HCT116 (cell line): ENCODE results near the gene KPNA1. TPM values are rescaled to one million over a fixed set of nuclear protein-coding genes. Genes with fewer than 3 reads are reported as not detected.

ENCODE experiments used
- ATAC-seq: fragments of 200-7000 bp; cut with Tn5 transposase; 2 replicates; pipeline ENCODE4 v1.9.1; 2020; ENCODE audit warnings: mild to moderate bottlenecking, moderate library complexity
- BruUV-seq: library from RNA; stranded (reverse); fragments of 400-500 nt; replicated peaks from 2 replicates; lab custom pipeline; 2021; lab: Mats Ljungman, UMichigan
- CTCF ChIA-PET: fragments of 300-600 bp; sonication (Branson Sonifier 250); formaldehyde crosslinking; loops from one replicate; lab custom pipeline; 2021; ENCODE audit warnings: antibody characterized with exemption; lab: Charles Lee
- POLR2A ChIA-PET: fragments of 300-600, 350-600 bp; sonication (Branson Sonifier 250); formaldehyde crosslinking; loops from one replicate; lab custom pipeline; 2021; ENCODE audit warnings: antibody characterized with exemption; lab: Charles Lee
- RAD21 ChIA-PET, 2 experiments: fragments of 300-600 bp; sonication (Branson Sonifier 250); formaldehyde crosslinking; loops; one replicate each; lab custom pipeline; 2023; ENCODE audit warnings: low total read pairs in 2 of 2; ENCODE audit not compliant: uncharacterized antibody in 2 of 2, unreplicated experiment in 2 of 2, low non-redundant PET in 1 of 2; lab: Charles Lee
- DNase-seq: peaks from one replicate; pipeline ENCODE4 v3.0.0-alpha.2; 2010; ENCODE audit warnings: low read depth, low spot score
- H2AFZ ChIP-seq: fragments of 200-600 bp; shearing (Covaris generic), sonication (generic); 2 replicates; pipeline ENCODE4 v1.6.1; 2017; ENCODE audit warnings: low read depth, mixed run types, mixed read lengths, antibody characterized with exemption, low read length; ENCODE audit not compliant: poor library complexity, severe bottlenecking
- H3K27ac ChIP-seq: 2 replicates; pipeline ENCODE4 v1.5.1; 2012; ENCODE audit warnings: low read depth, low read length
- H3K27me3 ChIP-seq: fragments of 200-600 bp; sonication (generic); 2 replicates; pipeline ENCODE4 v1.6.1; 2016; ENCODE audit warnings: mixed run types, low read length, mixed read lengths; ENCODE audit not compliant: insufficient read depth
- H3K36me3 ChIP-seq, 2 experiments: fragments of 200-500 bp in 1 of 2; fragments of 200-600 bp in 1 of 2; sonication (Bioruptor generic) in 1 of 2; sonication (generic) in 1 of 2; 2 replicates each; pipeline versions ENCODE4 v1.5.1 to v1.6.1; 2014 to 2016; ENCODE audit warnings: low read length in 2 of 2, inconsistent platforms in 1 of 2, mixed read lengths in 1 of 2, mixed run types in 1 of 2; ENCODE audit not compliant: insufficient read depth in 2 of 2, control insufficient read depth in 1 of 2
- H3K4me1 ChIP-seq, 2 experiments: fragments of 200-600 bp in 1 of 2; sonication (generic) in 1 of 2; 2 replicates each; pipeline versions ENCODE4 v1.5.1 to v1.6.1; 2012 to 2017; ENCODE audit warnings: low read length in 2 of 2, inconsistent platforms in 1 of 2, mild to moderate bottlenecking in 1 of 2, mixed read lengths in 1 of 2, mixed run types in 1 of 2, moderate library complexity in 1 of 2; ENCODE audit not compliant: insufficient read depth in 2 of 2, control insufficient read depth in 1 of 2
- H3K4me2 ChIP-seq: fragments of 200-600 bp; sonication (generic); 2 replicates; pipeline ENCODE4 v1.6.1; 2017; ENCODE audit warnings: mixed run types, low read length, mixed read lengths
- H3K4me3 ChIP-seq, 2 experiments: fragments of 200-600 bp in 1 of 2; sonication (generic) in 1 of 2; replicated peaks in 1 of 2; 2 replicates each; pipeline ENCODE4 v1.5.1; 2011 to 2016; ENCODE audit warnings: low read length in 2 of 2, control low read depth in 1 of 2, low read depth in 1 of 2, mild to moderate bottlenecking in 1 of 2, mixed read lengths in 1 of 2, mixed run types in 1 of 2
- H3K79me2 ChIP-seq: fragments of 200-600 bp; sonication (generic); 2 replicates; pipeline ENCODE4 v1.6.1; 2017; ENCODE audit warnings: mild to moderate bottlenecking, mixed run types, low read length, moderate library complexity, mixed read lengths; ENCODE audit not compliant: insufficient read depth
- H3K9ac ChIP-seq: fragments of 200-600 bp; sonication (generic); 2 replicates; pipeline ENCODE4 v1.6.1; 2016; ENCODE audit warnings: low read length, mixed read lengths
- H3K9me2 ChIP-seq: fragments of 200-600 bp; sonication (generic), shearing (Covaris generic); 2 replicates; pipeline ENCODE4 v1.6.1; 2017; ENCODE audit warnings: mixed run types, mild to moderate bottlenecking, moderate library complexity; ENCODE audit not compliant: insufficient read depth
- H3K9me3 ChIP-seq, 2 experiments: fragments of 200-500 bp in 1 of 2; fragments of 200-600 bp in 1 of 2; sonication (Bioruptor generic) in 1 of 2; sonication (generic) in 1 of 2; 2 replicates each; pipeline ENCODE4 v1.6.1; 2014 to 2017; ENCODE audit warnings: low read length in 2 of 2, mixed read lengths in 2 of 2, inconsistent platforms in 1 of 2, low read depth in 1 of 2, mild to moderate bottlenecking in 1 of 2, mixed run types in 1 of 2, moderate library complexity in 1 of 2; ENCODE audit not compliant: control insufficient read depth in 1 of 2, insufficient read depth in 1 of 2
- H4K20me1 ChIP-seq: fragments of 200-600 bp; sonication (generic), shearing (Covaris generic); 2 replicates; pipeline ENCODE4 v1.6.1; 2017; ENCODE audit warnings: mixed run types, mild to moderate bottlenecking, moderate library complexity; ENCODE audit not compliant: insufficient read depth
- ATF3 ChIP-seq: IDR thresholded peaks from 2 replicates; pipeline ENCODE4 v1.6.1; 2012
- CEBPB ChIP-seq: IDR thresholded peaks from 2 replicates; pipeline ENCODE4 v1.6.1; 2012; ENCODE audit warnings: low read depth
- EGR1 ChIP-seq: IDR thresholded peaks from 2 replicates; pipeline ENCODE4 v1.6.1; 2012; ENCODE audit warnings: low read depth
- ELF1 ChIP-seq: IDR thresholded peaks from 2 replicates; pipeline ENCODE4 v1.6.1; 2012; ENCODE audit warnings: low read depth, borderline replicate concordance
- EZH2 ChIP-seq: fragments of 200-600 bp; sonication (generic); IDR thresholded peaks from 2 replicates; pipeline ENCODE4 v1.6.1; 2017; ENCODE audit warnings: antibody characterized with exemption, mixed run types
- EZH2phosphoT487 ChIP-seq: fragments of 200-600 bp; IDR thresholded peaks from 2 replicates; pipeline ENCODE4 v1.6.1; 2018; ENCODE audit warnings: antibody characterized with exemption, borderline replicate concordance
- RAD21 ChIP-seq: IDR thresholded peaks from 2 replicates; pipeline ENCODE4 v1.6.1; 2012; ENCODE audit warnings: low read depth, mild to moderate bottlenecking
- TCF7L2 ChIP-seq: IDR thresholded peaks from 2 replicates; pipeline ENCODE4 v1.7.0; 2011; ENCODE audit warnings: borderline replicate concordance, inconsistent platforms; ENCODE audit not compliant: insufficient read depth, insufficient read length; ENCODE audit errors: extremely low read depth
- YY1 ChIP-seq: IDR thresholded peaks from 2 replicates; pipeline ENCODE4 v1.6.1; 2011; ENCODE audit warnings: low read length, low read depth, moderate library complexity, mild to moderate bottlenecking; ENCODE audit not compliant: insufficient replicate concordance; ENCODE audit errors: extremely low read depth
- ZFX ChIP-seq: fragments of 450-650 bp; IDR thresholded peaks from 2 replicates; pipeline ENCODE4 v1.6.1; 2017
- ZNF274 ChIP-seq: fragments of 200-500 bp; sonication (Bioruptor generic); IDR thresholded peaks from 2 replicates; pipeline ENCODE4 v1.6.1; 2014; ENCODE audit warnings: mild to moderate bottlenecking, low read depth, low read length, inconsistent platforms
- intact Hi-C: fragments of 100-400 bp; cut with micrococcal nuclease; formaldehyde crosslinking; loops from 2 replicates; pipeline ENCODE4 v1.10.0; 2022
- total RNA-seq: library from RNA; stranded (reverse); gene quantifications from one replicate; pipeline ENCODE4 v1.2.1, GENCODE V29; 2021; ENCODE audit not compliant: unreplicated experiment
- TF ChIP-seq, protein P1 (sequence below): IDR thresholded peaks from 2 replicates; pipeline ENCODE4 v1.6.1; 2012

Gene KPNA1
- total RNA-seq, 1 experiment from 2014 or later: 73.4 TPM

DNA sequence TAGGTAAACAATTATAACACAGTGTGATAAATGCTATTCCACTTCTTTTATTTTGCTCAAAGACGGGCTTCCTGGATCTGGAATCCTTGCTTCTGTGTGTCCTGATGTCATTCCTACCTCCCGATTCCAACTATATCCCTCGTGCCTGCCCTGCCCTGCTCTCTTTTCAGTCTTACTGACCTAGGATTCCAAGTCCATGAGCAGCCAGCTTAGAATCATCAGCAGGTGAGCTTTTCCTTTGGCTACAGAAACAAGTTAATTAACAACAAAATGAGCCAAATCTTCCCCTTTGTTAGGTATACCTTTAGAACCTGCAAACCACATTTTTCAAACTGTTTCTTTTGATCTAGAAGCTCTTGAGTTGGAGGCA is 21.9 kb upstream of the KPNA1 start:
- RAD21 ChIA-PET: no interaction called here
- BruUV-seq: no TSS peak
- DNase-seq (no peak), ATAC-seq (no peak)
- Histone ChIP-seq H3K9me2 (no peaks in the 10 kb centered on the region), H3K27ac (no peak overlapping the region), H3K9ac (no peak overlapping the region), H3K9me3 (no peaks in the 10 kb centered on the region), H2AFZ (no peak overlapping the region), H3K27me3 (no peaks in the 10 kb centered on the region), H3K36me3 (no peaks in the 10 kb centered on the region), H3K79me2 (no peaks in the 10 kb centered on the region), H3K4me3 (no peak overlapping the region), H3K4me2 (no peak overlapping the region), H4K20me1 (no peaks in the 10 kb centered on the region), H3K4me1 (peaks cover 12 to 15% of the 10 kb centered on the region in 2 experiments)
- POLR2A ChIA-PET: no interaction called here
- CTCF ChIA-PET: no interaction called here
- TF ChIP-seq ZNF274 (no peak), ZFX (no peak), TCF7L2 (no peak), YY1 (no peak), ELF1 (no peak), CEBPB (no peak), EZH2 (no peak), EZH2phosphoT487 (no peak), EGR1 (no peak), RAD21 (no peak), ATF3 (no peak)
- TF ChIP-seq, protein P1, sequence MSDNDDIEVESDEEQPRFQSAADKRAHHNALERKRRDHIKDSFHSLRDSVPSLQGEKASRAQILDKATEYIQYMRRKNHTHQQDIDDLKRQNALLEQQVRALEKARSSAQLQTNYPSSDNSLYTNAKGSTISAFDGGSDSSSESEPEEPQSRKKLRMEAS: no peak
- TF ChIP-seq, all 23 proteins: peak for 0
- intact Hi-C loops: no loop called here
